SK-N-SH treated with all-trans-retinoic acid at 6 μM for 48 hours (cell line): ENCODE results near the gene MYOCD.

Experiments
- ATAC-seq: fragments of 200-7000 bp; cut with Tn5 transposase; 3 replicates; pipeline ENCODE4 v1.9.1; 2020; ENCODE audit warnings: mild to moderate bottlenecking, moderate library complexity
- ARNTL ChIP-seq: fragments of 450-650 bp; formaldehyde crosslinking; IDR thresholded peaks from 2 replicates; pipeline ENCODE4 v1.5.0; 2020; ENCODE audit warnings: low read depth, mild to moderate bottlenecking, moderate library complexity, borderline replicate concordance
- BACH2 ChIP-seq: fragments of 250-450 bp; sonication (Bioruptor Pico); IDR thresholded peaks from 2 replicates; pipeline ENCODE4 v1.9.0; 2021; ENCODE audit warnings: mild to moderate bottlenecking, borderline replicate concordance
- CREB5 ChIP-seq: fragments of 250-450 bp; sonication (Bioruptor Pico); IDR thresholded peaks from 2 replicates; pipeline ENCODE4 v1.5.1; 2020; ENCODE audit warnings: low read depth, mild to moderate bottlenecking, moderate library complexity
- GLIS3 ChIP-seq: fragments of 250-450 bp; sonication (Bioruptor Pico); IDR thresholded peaks from 2 replicates; pipeline ENCODE4 v1.5.0; 2020; ENCODE audit warnings: mild to moderate bottlenecking, moderate library complexity
- ISL1 ChIP-seq: fragments of 250-450 bp; sonication (Bioruptor Pico); IDR thresholded peaks from 2 replicates; pipeline ENCODE4 v2.1.2; 2022; ENCODE audit warnings: mild to moderate bottlenecking, moderate library complexity
- OSR1 ChIP-seq: fragments of 250-450 bp; sonication (Bioruptor Pico); IDR thresholded peaks from 2 replicates; pipeline ENCODE4 v1.8.0; 2022; ENCODE audit warnings: moderate library complexity, mild to moderate bottlenecking, inconsistent platforms
- PATZ1 ChIP-seq: fragments of 250-450 bp; sonication (Bioruptor Pico); IDR thresholded peaks from 2 replicates; pipeline ENCODE4 v1.8.0; 2020; ENCODE audit warnings: mild to moderate bottlenecking, moderate library complexity, borderline replicate concordance
- POU6F1 ChIP-seq: fragments of 250-450 bp; sonication (Bioruptor Pico); IDR thresholded peaks from 2 replicates; pipeline ENCODE4 v1.8.0; 2021; ENCODE audit warnings: low read depth, mild to moderate bottlenecking, moderate library complexity, borderline replicate concordance
- PPARA ChIP-seq: fragments of 250-450 bp; sonication (Bioruptor Pico); IDR thresholded peaks from 2 replicates; pipeline ENCODE4 v1.5.0; 2020; ENCODE audit warnings: mild to moderate bottlenecking, borderline replicate concordance
- RARB ChIP-seq: fragments of 250-450 bp; sonication (Bioruptor Pico); IDR thresholded peaks from 2 replicates; pipeline ENCODE4 v1.8.0; 2021; ENCODE audit warnings: mild to moderate bottlenecking, moderate library complexity
- SNAI2 ChIP-seq: fragments of 250-450 bp; sonication (Bioruptor Pico); IDR thresholded peaks from 2 replicates; pipeline ENCODE4 v1.5.0; 2020; ENCODE audit warnings: mild to moderate bottlenecking, moderate library complexity
- TCF4 ChIP-seq: fragments of 250-450 bp; sonication (Bioruptor Pico); IDR thresholded peaks from 2 replicates; pipeline ENCODE4 v1.8.0; 2021; ENCODE audit warnings: mild to moderate bottlenecking, moderate library complexity, borderline replicate concordance
- TSHZ2 ChIP-seq: fragments of 250-450 bp; sonication (Bioruptor Pico); IDR thresholded peaks from 2 replicates; pipeline ENCODE4 v1.5.0; 2020; ENCODE audit warnings: mild to moderate bottlenecking, moderate library complexity
- ZC3H10 ChIP-seq: fragments of 250-450 bp; sonication (Bioruptor Pico); IDR thresholded peaks from 2 replicates; pipeline ENCODE4 v1.5.1; 2021; ENCODE audit warnings: mild to moderate bottlenecking, moderate library complexity
- ZFP3 ChIP-seq: fragments of 250-450 bp; sonication (Bioruptor Pico); IDR thresholded peaks from 2 replicates; pipeline ENCODE4 v1.5.0; 2020; ENCODE audit warnings: mild to moderate bottlenecking, moderate library complexity
- ZFP30 ChIP-seq: fragments of 450-650 bp; formaldehyde crosslinking; IDR thresholded peaks from 2 replicates; pipeline ENCODE4 v1.5.0; 2022; ENCODE audit warnings: mild to moderate bottlenecking, moderate library complexity
- ZNF565 ChIP-seq: fragments of 450-650 bp; formaldehyde crosslinking; conservative IDR thresholded peaks from 2 replicates; pipeline ENCODE4 v1.5.0; 2020; ENCODE audit warnings: low read depth, mild to moderate bottlenecking, moderate library complexity
- ZNF70 ChIP-seq: fragments of 450-650 bp; formaldehyde crosslinking; IDR thresholded peaks from 2 replicates; pipeline ENCODE4 v1.5.0; 2020; ENCODE audit warnings: mild to moderate bottlenecking, moderate library complexity
- ZNF8 ChIP-seq: fragments of 450-650 bp; formaldehyde crosslinking; IDR thresholded peaks from 2 replicates; pipeline ENCODE4 v1.5.0; 2020; ENCODE audit warnings: mild to moderate bottlenecking, moderate library complexity

The MYOCD gene

GRCh38 chr17:12726131-12726530 is 60.4 kb downstream of the MYOCD start:
- no peak for ATAC-seq
- TF ChIP-seq POU6F1 (CRISPR knock-in tag) (no peak), CREB5 (no peak), ZFP30 (CRISPR knock-in tag) (no peak), PPARA (CRISPR knock-in tag) (no peak), GLIS3 (no peak), RARB (CRISPR knock-in tag) (no peak), OSR1 (CRISPR knock-in tag) (no peak), ISL1 (no peak), TCF4 (no peak)

- TF ChIP-seq ZNF565 (no peak), ZC3H10 (no peak), PATZ1 (CRISPR knock-in tag) (no peak), ARNTL (CRISPR knock-in tag) (no peak), ISL1 (no peak), TSHZ2 (no peak), ZNF8 (CRISPR knock-in tag) (no peak), BACH2 (no peak), POU6F1 (CRISPR knock-in tag) (no peak), ZFP30 (CRISPR knock-in tag) (no peak), RARB (CRISPR knock-in tag) (no peak), TCF4 (no peak), CREB5 (no peak)
- no peak for ATAC-seq
Measured at GRCh38 chr17:12727076-12727760, 61.5 kb downstream of the MYOCD start.

GRCh38 chr17:12727881-12728280 is 62.2 kb downstream of the MYOCD start:
- no peak for ATAC-seq
- no peak for TF ChIP-seq TCF4
- no peak for TF ChIP-seq CREB5
- no peak for TF ChIP-seq RARB (CRISPR knock-in tag)
- no peak for TF ChIP-seq ZNF8 (CRISPR knock-in tag)
- no peak for TF ChIP-seq POU6F1 (CRISPR knock-in tag)
- no peak for TF ChIP-seq ARNTL (CRISPR knock-in tag)
- TF ChIP-seq SNAI2 (CRISPR knock-in tag), result no peak
- TF ChIP-seq ISL1, result no peak
- no peak for TF ChIP-seq ZNF70 (CRISPR knock-in tag)
- no peak for TF ChIP-seq ZNF565
- no peak for TF ChIP-seq ZFP3 (CRISPR knock-in tag)
- TF ChIP-seq OSR1 (CRISPR knock-in tag), result no peak
- TF ChIP-seq PPARA (CRISPR knock-in tag), result no peak
- TF ChIP-seq GLIS3, result no peak
